Activated naive CD4-positive, alpha-beta T cell treated with anti-CD3 and anti-CD28 coated beads, Interleukin-2, amount 10 ng/mL, durations not matched to agents 7 days and 5 days (primary cell): ENCODE results near the gene TMEM132D.

Experiments
- CTCF ChIA-PET: fragments of 350-600 bp; sonication (Branson Sonifier 250); formaldehyde crosslinking; loops from one replicate; lab custom pipeline; 2021; ENCODE audit warnings: antibody characterized with exemption; lab: Charles Lee
- DNase-seq: peaks from one replicate; pipeline ENCODE4 v3.0.0-alpha.2; 2020
- H3K27ac Mint-ChIP-seq: one replicate; pipeline ENCODE4 v1.8.0; 2021; ENCODE audit warnings: mild to moderate bottlenecking, moderate library complexity, mixed read lengths
- H3K27me3 Mint-ChIP-seq: one replicate; pipeline ENCODE4 v1.8.0; 2021; ENCODE audit warnings: mild to moderate bottlenecking, mixed read lengths
- H3K36me3 Mint-ChIP-seq: one replicate; pipeline ENCODE4 v1.8.0; 2021; ENCODE audit warnings: mixed read lengths
- H3K4me1 Mint-ChIP-seq: one replicate; pipeline ENCODE4 v1.8.0; 2021; ENCODE audit warnings: mixed read lengths
- H3K4me3 Mint-ChIP-seq: one replicate; pipeline ENCODE4 v1.8.0; 2021; ENCODE audit warnings: mild to moderate bottlenecking, moderate library complexity, mixed read lengths
- H3K9me3 Mint-ChIP-seq: one replicate; pipeline ENCODE4 v1.8.0; 2021; ENCODE audit warnings: mixed read lengths

TMEM132D gene

DNA sequence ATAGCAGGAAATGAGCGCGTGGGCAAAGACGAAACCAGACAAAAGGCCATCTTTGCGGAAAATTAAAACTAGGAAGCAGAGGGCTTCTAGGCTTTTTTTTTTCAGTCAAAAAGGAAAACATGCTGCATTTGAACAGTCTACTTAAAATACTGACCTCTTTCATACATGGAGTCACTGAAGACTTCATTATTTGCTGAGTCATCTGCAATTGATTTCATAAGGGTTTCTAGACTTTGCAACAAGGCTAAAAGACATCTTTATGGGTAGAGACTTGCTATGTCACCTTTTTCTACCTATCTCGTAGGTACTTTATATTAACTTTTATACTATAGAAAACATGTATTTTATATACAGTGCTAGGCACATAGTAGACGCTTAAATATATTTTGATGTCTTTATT is 238.4 kb downstream of the TMEM132D start:
- H3K4me3 Mint-ChIP-seq, result no peak overlapping the region
- DNase-seq, result no peak
- no peak overlapping the region for H3K27ac Mint-ChIP-seq
- peaks cover 12% of the 10 kb centered on the region for H3K9me3 Mint-ChIP-seq
- CTCF ChIA-PET, result no interaction called here
- no peaks in the 10 kb centered on the region for H3K4me1 Mint-ChIP-seq
- no peaks in the 10 kb centered on the region for H3K27me3 Mint-ChIP-seq
- H3K36me3 Mint-ChIP-seq, result no peaks in the 10 kb centered on the region

DNA sequence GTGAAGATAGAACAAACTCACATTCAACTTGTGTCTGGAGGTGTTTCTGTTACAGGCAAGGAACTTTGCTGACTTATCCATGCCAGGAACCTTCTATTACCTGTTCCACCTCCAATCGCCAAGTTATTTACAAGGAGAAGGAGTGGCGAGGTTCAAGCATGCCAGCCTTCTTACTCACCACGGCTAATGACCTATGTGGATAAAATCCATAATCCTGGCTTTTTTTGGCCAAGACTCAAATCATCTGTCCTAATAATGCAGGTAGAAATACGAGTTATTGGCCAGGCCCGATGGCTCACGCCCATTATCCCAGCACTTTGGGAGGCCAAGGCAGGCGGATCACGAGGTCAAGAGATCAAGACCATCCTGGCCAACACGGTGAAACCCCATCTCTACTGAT is 241.6 kb downstream of the TMEM132D start:
- Mint-ChIP-seq H3K27me3 (no peaks in the 10 kb centered on the region), H3K4me3 (no peak overlapping the region), H3K9me3 (peaks cover 14% of the 10 kb centered on the region), H3K27ac (no peak overlapping the region), H3K4me1 (no peaks in the 10 kb centered on the region), H3K36me3 (no peaks in the 10 kb centered on the region)
- CTCF ChIA-PET, result no interaction called here
- DNase-seq, result no peak

DNA sequence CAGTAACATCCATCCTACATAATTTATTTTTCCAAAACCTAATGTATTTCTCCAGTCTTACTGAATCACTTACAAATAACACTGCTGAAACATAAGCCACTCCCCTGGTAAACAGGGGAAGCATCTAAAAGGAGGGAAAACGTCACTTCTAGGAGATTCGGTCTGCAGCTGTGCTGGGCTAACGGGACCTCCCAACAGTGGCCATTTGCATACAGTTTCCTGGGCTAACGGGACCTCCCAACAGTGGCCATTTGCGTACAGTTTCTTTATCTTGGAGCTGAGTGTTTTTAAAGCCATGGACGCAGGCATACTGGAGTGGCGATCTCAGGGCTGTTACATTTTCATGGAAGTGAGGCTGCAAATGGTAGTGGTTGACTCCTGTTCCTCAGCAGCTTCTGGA is 242.9 kb downstream of the TMEM132D start:
- Mint-ChIP-seq H3K27me3 (no peaks in the 10 kb centered on the region), H3K9me3 (peaks cover 17% of the 10 kb centered on the region), H3K4me3 (no peak overlapping the region), H3K36me3 (no peaks in the 10 kb centered on the region), H3K27ac (no peak overlapping the region), H3K4me1 (no peaks in the 10 kb centered on the region)
- CTCF ChIA-PET, result no interaction called here
- no peak for DNase-seq

DNA sequence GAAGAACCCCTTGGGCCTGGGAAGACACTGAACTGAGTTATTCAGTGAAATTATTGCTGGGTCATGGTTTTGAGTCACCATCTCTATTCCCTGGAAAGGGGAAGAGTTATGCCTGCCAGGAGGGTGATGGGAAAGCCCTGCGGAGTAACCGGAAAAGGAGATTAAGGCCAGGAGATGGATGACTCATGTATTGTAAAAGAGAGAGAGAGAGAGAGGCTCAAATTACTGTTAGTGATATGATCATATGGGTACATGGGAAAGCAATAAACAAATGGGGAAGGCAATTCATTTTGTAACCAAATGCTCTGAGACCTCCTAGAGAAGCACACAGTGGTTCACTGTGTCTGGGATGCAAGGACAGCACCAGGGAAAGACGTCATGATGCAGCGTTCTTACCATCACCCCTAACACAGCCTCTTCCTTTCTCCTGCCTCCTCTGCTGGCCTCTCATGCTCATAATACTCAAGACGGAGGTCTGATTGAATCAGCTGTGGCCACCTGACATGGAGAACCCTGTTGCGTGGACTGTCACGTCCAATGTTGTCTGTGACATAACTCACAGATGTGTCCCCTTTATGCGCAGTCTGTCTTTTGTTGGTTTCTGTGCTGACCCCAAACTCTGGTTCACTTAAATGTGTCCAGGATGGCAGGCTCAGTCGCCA is 243.7 kb downstream of the TMEM132D start:
- Mint-ChIP-seq H3K4me1 (no peaks in the 10 kb centered on the region), H3K27ac (no peak overlapping the region), H3K27me3 (no peaks in the 10 kb centered on the region), H3K36me3 (no peaks in the 10 kb centered on the region), H3K9me3 (peaks cover 19% of the 10 kb centered on the region), H3K4me3 (no peak overlapping the region)
- DNase-seq, result no peak
- CTCF ChIA-PET, result no interaction called here

DNA sequence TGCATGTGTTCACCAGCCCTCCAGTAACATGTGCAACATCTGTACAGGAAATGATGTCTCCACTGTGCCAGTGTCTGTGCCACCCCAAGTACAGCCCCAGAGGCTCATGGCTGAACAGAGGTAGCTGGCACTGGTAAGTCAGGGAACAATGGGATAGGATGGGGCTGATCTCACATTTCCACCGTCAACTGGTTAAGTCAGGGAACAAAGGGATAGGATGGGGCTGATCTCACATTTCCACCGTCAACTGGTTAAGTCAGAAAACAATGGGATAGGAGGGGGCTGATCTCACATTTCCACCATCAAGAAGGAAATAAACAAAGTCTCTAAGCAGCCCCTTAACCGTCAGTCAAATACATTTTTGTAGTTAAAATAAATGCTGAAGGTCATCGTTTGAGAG is 246.6 kb downstream of the TMEM132D start:
- H3K36me3 Mint-ChIP-seq, result no peaks in the 10 kb centered on the region
- DNase-seq, result no peak
- no peaks in the 10 kb centered on the region for H3K27me3 Mint-ChIP-seq
- no peaks in the 10 kb centered on the region for H3K4me1 Mint-ChIP-seq
- peaks cover 18% of the 10 kb centered on the region for H3K9me3 Mint-ChIP-seq
- CTCF ChIA-PET, result no interaction called here
- no peak overlapping the region for H3K27ac Mint-ChIP-seq
- no peak overlapping the region for H3K4me3 Mint-ChIP-seq

DNA sequence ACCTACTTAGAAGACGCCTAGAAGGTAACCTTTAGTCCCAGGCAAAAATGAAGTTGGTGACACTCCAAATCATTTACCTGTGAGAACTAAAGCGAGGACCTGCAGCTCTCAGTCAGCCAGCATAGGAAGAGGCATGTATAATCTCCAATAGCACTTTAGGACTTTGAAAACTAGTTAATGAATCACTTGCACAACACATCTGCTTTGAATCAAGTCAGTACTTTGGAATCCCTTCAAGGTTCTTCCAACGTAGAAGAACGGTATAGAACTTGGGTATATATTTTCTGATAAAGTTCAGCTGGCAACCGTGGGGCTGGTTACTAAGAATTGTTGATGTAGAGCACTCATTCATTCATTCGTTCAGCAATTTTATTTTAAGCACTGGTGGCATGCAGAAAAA is 251.9 kb downstream of the TMEM132D start:
- H3K4me1 Mint-ChIP-seq, result no peaks in the 10 kb centered on the region
- H3K36me3 Mint-ChIP-seq, result no peaks in the 10 kb centered on the region
- H3K27ac Mint-ChIP-seq, result no peak overlapping the region
- H3K9me3 Mint-ChIP-seq, result peaks cover 10% of the 10 kb centered on the region
- no peak overlapping the region for H3K4me3 Mint-ChIP-seq
- CTCF ChIA-PET, result no interaction called here
- H3K27me3 Mint-ChIP-seq, result no peaks in the 10 kb centered on the region
- DNase-seq, result no peak

DNA sequence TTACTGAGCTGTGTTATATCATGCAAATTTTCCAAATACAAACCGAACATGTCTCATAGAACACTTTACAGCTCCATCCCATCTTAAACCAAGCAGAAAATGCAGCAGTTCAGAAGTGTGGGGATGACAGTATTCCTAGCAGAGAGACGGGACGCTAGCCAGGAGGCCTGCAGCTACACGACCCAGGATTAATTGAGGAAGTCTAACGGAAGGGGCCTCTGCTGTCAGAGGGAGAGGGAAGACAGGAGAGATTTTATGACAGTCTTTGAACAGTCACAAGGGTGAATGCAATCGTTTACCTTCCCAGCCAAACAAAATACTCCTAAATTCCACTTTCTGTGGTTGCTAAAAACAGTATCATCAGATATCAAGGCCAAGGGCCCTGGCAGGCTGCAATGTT is 261.9 kb downstream of the TMEM132D start:
- DNase-seq, result no peak
- Mint-ChIP-seq H3K4me3 (no peak overlapping the region), H3K27ac (no peak overlapping the region), H3K27me3 (no peaks in the 10 kb centered on the region), H3K9me3 (peaks cover 5% of the 10 kb centered on the region), H3K36me3 (no peaks in the 10 kb centered on the region), H3K4me1 (no peaks in the 10 kb centered on the region)
- CTCF ChIA-PET, result no interaction called here

DNA sequence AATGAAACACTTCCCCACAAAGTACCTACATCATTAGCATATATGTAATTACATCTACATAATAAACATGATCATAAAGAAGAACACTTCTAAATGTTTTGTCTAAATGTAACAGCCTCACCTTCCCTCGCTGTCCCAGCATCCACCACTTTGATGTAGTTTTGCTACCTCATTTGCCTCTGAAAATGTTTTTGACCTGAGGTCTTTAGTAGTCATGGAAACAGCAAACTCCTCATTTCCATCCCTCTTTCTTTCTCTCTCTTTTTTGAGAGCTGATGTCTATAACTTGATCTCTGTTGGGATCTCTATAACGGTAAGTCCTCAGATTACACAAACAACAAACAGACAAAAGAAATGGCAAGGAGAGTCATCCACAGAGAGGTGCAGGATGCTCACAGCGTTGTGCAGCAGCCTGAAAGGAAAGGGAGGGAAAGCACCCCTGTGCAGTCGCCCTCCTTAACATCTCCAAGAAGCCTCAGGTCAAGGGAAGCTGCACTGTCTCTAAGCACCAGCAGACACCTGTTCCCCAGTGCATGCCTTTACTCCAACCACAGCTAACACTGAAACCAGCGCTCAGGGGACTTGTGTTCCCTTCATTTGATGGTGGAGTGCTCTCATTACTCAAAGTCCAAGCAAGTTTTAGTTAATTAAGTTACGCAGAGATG is 268.7 kb downstream of the TMEM132D start:
- H3K4me1 Mint-ChIP-seq, result no peaks in the 10 kb centered on the region
- CTCF ChIA-PET, result no interaction called here
- no peak for DNase-seq
- no peaks in the 10 kb centered on the region for H3K36me3 Mint-ChIP-seq
- H3K9me3 Mint-ChIP-seq, result peaks cover 3% of the 10 kb centered on the region
- no peak overlapping the region for H3K4me3 Mint-ChIP-seq
- no peak overlapping the region for H3K27ac Mint-ChIP-seq
- no peaks in the 10 kb centered on the region for H3K27me3 Mint-ChIP-seq

DNA sequence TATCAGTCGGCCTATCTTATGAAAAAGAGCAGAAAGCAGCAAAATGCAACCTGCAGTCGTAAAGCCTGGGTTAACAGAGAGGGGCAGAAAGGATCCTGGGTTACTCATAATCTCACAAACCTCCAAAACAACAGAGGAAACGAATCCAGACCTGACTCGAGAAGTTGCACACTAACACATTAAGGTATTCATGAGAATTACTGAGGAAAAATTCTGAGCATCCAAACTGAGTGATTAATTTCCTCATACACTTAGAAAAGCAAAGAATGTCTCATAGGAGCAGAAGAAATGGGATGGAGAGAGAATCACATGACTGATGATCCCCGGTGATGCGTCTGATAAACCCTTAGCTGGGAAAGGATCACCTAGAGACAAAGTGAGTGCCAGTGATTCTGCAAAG is 272.5 kb downstream of the TMEM132D start:
- H3K27ac Mint-ChIP-seq, result no peak overlapping the region
- CTCF ChIA-PET, result no interaction called here
- H3K4me3 Mint-ChIP-seq, result no peak overlapping the region
- H3K27me3 Mint-ChIP-seq, result no peaks in the 10 kb centered on the region
- no peak for DNase-seq
- no peaks in the 10 kb centered on the region for H3K4me1 Mint-ChIP-seq
- no peaks in the 10 kb centered on the region for H3K9me3 Mint-ChIP-seq
- no peaks in the 10 kb centered on the region for H3K36me3 Mint-ChIP-seq

DNA sequence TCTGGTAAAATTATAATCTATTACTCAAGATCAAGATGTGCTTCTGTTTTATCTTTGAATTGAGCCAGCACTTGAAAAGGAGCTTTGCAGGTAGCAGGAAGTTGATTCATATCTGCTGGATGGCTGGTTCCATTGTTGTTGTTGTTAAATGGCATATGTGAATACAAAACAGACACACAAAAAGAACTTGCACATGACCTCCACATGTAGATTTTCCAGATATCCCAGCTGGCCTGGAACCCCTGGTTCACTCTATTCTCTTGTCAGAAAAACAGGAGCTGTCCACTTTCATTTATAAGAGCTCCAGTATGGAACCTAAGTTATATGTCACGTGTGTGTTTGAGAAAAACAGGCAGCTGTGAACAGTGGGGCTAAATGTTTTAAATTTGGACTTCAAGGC is 273.9 kb downstream of the TMEM132D start:
- Mint-ChIP-seq H3K4me1 (no peaks in the 10 kb centered on the region), H3K27ac (no peak overlapping the region), H3K9me3 (no peaks in the 10 kb centered on the region), H3K36me3 (no peaks in the 10 kb centered on the region), H3K4me3 (no peak overlapping the region), H3K27me3 (no peaks in the 10 kb centered on the region)
- CTCF ChIA-PET, result no interaction called here
- DNase-seq, result no peak

DNA sequence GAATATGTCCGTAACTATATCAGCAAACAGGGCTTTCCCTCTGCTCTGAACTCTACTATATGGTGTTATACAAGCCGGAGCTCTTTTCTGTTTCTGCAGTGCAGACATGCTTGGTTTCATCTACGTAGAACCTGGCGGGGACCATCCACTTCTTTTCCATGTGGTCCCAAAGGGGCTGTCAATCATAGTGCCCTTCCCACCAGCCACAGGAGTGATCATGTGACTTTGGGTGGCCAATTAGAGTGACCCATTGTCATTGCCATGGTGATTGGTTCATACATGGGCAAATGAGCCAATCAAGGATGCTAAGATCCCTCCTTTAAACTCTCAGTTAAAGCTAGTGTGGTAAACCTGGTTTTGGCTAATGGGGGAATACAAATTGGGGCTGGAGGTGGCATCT is 281.3 kb downstream of the TMEM132D start:
- Mint-ChIP-seq H3K27ac (no peak overlapping the region), H3K4me1 (no peaks in the 10 kb centered on the region), H3K27me3 (no peaks in the 10 kb centered on the region), H3K36me3 (no peaks in the 10 kb centered on the region), H3K4me3 (no peak overlapping the region), H3K9me3 (peaks cover 21% of the 10 kb centered on the region)
- DNase-seq, result no peak
- CTCF ChIA-PET, result no interaction called here

DNA sequence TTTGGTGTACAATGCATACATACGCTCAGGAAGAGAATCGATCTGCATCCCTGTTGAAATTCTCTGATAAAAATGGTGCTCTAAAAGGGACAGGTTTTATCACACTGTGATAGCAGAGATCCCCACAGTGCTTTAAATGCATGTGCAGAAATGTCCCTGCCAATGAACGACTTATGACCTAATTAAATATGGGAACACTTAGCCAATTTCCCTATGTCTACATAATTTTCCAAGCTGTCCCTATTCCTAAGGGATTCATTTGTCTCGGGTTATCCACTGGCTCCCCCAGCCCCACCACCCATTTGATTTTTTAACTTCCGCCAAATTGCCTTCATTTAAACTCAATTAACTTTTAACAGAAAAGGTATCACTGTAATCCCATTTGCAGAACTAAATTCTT is 284.6 kb downstream of the TMEM132D start:
- no peak overlapping the region for H3K4me3 Mint-ChIP-seq
- H3K4me1 Mint-ChIP-seq, result no peaks in the 10 kb centered on the region
- no peaks in the 10 kb centered on the region for H3K27me3 Mint-ChIP-seq
- no peaks in the 10 kb centered on the region for H3K36me3 Mint-ChIP-seq
- H3K27ac Mint-ChIP-seq, result no peak overlapping the region
- CTCF ChIA-PET, result no interaction called here
- DNase-seq, result no peak
- H3K9me3 Mint-ChIP-seq, result peaks cover 32% of the 10 kb centered on the region

DNA sequence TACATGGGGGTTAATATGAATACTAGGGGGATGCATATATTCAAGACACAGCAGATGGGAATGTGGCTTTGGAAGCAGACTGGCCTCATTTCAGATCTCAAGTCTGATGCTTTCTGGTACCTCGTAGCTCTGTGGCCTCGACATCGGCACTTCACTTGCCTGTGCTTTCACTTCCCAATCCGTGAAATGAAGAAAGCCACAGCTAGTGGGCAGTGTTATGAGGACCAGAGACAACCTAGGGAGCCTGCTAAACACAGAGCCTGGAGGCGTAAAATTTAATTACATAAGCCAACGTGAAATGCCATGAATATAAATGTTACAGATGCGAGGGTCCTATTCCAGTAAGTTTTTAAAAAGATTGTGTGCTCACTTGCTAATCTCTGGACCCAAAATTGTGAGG is 286.0 kb downstream of the TMEM132D start:
- H3K27me3 Mint-ChIP-seq, result no peaks in the 10 kb centered on the region
- no peaks in the 10 kb centered on the region for H3K36me3 Mint-ChIP-seq
- no peaks in the 10 kb centered on the region for H3K4me1 Mint-ChIP-seq
- DNase-seq, result no peak
- H3K9me3 Mint-ChIP-seq, result peaks cover 38% of the 10 kb centered on the region
- CTCF ChIA-PET, result no interaction called here
- H3K27ac Mint-ChIP-seq, result no peak overlapping the region
- no peak overlapping the region for H3K4me3 Mint-ChIP-seq

DNA sequence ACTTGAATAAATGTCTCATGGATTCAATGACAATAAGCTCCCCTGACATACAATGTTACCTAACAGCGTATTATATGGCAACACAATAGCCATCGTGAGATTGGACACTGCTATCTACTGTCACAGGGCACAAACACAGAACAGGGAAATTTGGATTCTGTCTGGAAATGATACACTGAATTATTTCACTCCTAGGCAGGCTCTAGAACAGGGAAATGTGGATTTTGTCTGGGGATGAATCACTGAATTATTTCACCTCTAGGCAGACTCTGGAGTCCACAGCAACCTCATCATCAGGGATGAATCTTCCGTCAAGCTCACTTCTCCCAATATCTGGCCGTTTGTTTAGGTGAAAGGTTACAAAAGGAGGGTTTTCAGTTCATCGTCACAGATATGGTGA is 288.8 kb downstream of the TMEM132D start:
- Mint-ChIP-seq H3K36me3 (no peaks in the 10 kb centered on the region), H3K4me1 (no peaks in the 10 kb centered on the region), H3K9me3 (peaks cover 29% of the 10 kb centered on the region), H3K27me3 (no peaks in the 10 kb centered on the region), H3K4me3 (no peak overlapping the region), H3K27ac (no peak overlapping the region)
- CTCF ChIA-PET, result no interaction called here
- no peak for DNase-seq

DNA sequence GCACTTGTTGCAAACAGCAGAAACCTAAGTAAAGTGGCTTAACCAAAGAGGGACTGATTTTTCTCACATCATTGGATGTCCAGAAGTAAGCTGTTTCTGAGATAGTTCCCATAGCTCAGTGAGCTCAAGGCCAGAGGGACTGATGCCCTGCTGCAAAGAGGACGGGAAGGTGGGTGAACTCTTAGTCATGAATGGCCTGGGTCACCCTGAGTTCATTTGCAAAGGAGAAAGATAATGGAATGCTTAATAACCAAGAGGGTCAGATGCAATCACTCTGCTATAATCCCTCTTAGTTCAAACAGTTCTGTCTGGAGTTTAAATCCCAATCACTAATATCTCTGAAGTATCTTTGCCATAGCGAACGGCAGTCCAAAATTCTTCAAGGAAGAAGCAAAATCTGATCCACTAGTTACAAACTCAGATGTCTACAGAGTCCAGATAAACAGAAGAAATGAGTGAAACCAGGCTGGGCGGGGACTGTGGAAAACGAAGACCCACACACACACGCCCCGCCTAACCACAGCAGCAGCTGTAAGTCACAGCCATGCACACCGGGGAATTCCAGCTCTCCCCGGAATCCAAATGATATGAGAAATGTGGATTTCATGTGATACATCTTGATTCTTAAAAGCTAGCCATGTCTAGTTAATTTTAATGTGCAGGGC is 289.5 kb downstream of the TMEM132D start:
- Mint-ChIP-seq H3K4me1 (no peaks in the 10 kb centered on the region), H3K27me3 (no peaks in the 10 kb centered on the region)
- no peak for DNase-seq

More for the DNA sequence above, 289.5 kb downstream of the TMEM132D start:
- H3K4me3 Mint-ChIP-seq, result no peak overlapping the region
- CTCF ChIA-PET, result no interaction called here
- peaks cover 29% of the 10 kb centered on the region for H3K9me3 Mint-ChIP-seq
- H3K27ac Mint-ChIP-seq, result no peak overlapping the region
- no peaks in the 10 kb centered on the region for H3K36me3 Mint-ChIP-seq
